GM23248 (cell line): ENCODE results near the gene MCU.

Experiments used
- EZH2 ChIP-seq: fragments of 200-600 bp; sonication (generic); IDR thresholded peaks from 2 replicates; pipeline ENCODE4 v1.6.1; 2018; ENCODE audit warnings: antibody characterized with exemption, mild to moderate bottlenecking; ENCODE audit not compliant: insufficient read depth, poor library complexity, severe bottlenecking
- EZH2phosphoT487 ChIP-seq: fragments of 200-600 bp; sonication (generic); IDR thresholded peaks from 2 replicates; pipeline ENCODE4 v1.6.1; 2018; ENCODE audit warnings: antibody characterized with exemption, moderate library complexity, mild to moderate bottlenecking, low read depth; ENCODE audit not compliant: insufficient read depth

GRCh38 chr10:72828294-72828693 lies 136.4 kb downstream of the MCU start:
- no peak for TF ChIP-seq EZH2
- TF ChIP-seq EZH2phosphoT487 = no peak
